HTR-8/SVneo (cell line): ENCODE data around the gene ZDHHC3.
"Not testable (repeated sequence)": the region's sequence is repeated elsewhere in the genome, so short reads cannot be mapped to it uniquely, and the experiment has no call there.

ENCODE experiments used
- DNase-seq: peaks from one replicate; pipeline ENCODE4 v3.0.0; 2011; ENCODE audit warnings: low spot score, mixed read lengths; ENCODE audit not compliant: insufficient read length
- FAIRE-seq: peaks from 2 replicates; lab custom pipeline; 2011; peaks lifted over from hg19 to GRCh38; lab: Jason Lieb, UNC

The ZDHHC3 gene

GRCh38 chr3:44968447-44968858 is 7.5 kb downstream of the ZDHHC3 start:
- DNase-seq: no peak
- FAIRE-seq: no peak

- FAIRE-seq (no peak), DNase-seq (no peak)
Measured at GRCh38 chr3:44966795-44967278, 9.1 kb downstream of the ZDHHC3 start.

- FAIRE-seq (no peak), DNase-seq (no peak)
Measured at GRCh38 chr3:44965165-44965564, 10.8 kb downstream of the ZDHHC3 start.

DNA sequence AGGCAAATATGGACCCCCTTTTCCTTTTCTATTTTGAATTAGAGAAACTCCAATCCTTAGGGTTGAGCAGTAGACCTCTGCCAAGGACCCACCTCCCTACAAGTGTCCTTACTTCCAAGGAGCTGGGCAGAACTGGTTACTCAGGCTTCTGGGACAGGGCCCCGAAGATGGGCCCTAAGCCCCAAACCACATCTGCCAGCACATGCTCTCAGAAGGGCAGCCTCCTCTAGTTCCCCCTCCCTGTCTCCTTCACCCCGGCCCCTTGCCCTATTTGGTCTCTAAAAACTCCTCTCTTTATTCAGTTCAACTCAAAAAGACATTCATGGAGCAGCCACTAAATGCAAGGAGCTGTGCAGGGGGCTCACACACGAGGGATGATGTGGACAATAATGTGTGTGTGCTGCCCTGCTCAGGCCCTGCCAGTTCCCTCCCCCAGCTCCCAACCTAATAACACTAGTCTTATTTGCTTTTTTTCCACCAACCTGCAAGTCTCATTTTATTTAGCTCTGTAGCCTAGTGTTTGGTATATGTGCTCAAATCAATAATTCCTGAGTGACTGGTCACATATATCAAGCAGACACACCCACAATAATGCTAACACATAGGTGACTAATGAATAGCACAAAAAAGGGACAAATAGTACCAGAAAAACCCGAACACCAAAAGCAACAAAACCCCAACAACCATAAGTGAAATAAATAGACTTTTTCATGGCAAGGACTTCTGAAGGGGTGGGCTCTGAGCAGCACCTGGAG is 12.2 kb downstream of the ZDHHC3 start:
- FAIRE-seq (no peak), DNase-seq (no peak)

- DNase-seq (no peak), FAIRE-seq (no peak)
Measured at GRCh38 chr3:44962621-44963393, 13.2 kb downstream of the ZDHHC3 start.

GRCh38 chr3:44961888-44962287 is 14.1 kb downstream of the ZDHHC3 start:
- no peak for DNase-seq
- FAIRE-seq: no peak

GRCh38 chr3:44960387-44961026 is 15.5 kb downstream of the ZDHHC3 start:
- no peak for FAIRE-seq
- DNase-seq: no peak

DNA sequence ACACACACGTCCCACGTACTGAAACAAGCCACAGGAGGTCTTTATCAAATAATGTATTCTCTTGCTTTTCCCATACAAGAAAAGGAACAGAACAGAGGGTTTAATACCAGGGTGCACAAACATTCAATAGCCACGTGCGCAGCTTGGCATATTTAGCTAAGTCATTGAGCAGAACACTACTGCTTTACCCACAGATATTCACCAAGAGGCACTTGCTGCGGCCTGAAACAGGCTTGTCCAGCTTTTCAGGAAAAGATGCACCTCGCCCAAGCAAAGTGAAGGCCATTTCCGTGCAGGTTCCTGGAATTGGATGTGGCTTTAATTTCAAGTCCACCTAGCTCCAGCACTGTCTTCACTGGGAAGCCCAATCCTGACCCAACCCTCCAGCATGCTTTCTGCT is 17.6 kb downstream of the ZDHHC3 start:
- no peak for FAIRE-seq

DNA sequence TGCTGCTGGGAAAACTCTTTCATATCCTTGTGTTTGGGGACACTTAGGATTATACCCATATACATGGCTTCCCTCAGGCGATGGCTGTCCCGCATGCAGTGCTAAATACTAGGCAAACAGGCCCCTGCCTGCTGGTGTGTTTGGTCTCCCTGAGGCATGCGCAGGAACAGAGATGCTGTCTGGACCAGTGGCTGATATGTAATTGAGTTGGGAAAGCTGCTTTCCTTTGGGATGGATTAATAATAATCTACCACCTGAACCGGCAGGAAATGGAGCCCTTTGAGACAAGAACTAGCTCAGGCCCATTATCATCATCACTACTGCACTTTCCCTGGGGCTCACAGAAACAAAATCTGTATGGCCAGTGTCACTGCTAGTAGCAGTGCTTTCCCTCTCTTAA is 18.0 kb downstream of the ZDHHC3 start:
- FAIRE-seq (no peak), DNase-seq (no peak)

More for the DNA sequence above, 17.6 kb downstream of the ZDHHC3 start:
- no peak for DNase-seq

DNA sequence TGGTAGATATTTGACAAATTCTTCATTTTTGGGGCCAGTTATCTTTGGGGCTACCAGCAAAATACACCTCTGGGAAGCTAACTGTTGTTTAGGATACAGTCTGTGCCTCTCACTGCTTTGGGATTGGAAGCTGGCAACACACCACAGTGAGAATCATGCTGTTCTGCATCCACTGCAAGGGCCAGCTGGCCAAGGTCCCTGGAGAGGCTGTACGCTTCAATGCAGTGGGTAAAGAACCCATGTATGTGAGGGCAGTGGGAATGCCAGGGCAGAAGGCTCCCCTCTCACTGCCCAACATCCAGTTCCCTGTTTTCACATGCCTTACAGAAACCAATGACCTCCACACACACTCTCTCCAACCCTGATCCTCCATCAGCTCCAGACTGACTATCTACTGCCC is 20.1 kb downstream of the ZDHHC3 start:
- FAIRE-seq: no peak

DNA sequence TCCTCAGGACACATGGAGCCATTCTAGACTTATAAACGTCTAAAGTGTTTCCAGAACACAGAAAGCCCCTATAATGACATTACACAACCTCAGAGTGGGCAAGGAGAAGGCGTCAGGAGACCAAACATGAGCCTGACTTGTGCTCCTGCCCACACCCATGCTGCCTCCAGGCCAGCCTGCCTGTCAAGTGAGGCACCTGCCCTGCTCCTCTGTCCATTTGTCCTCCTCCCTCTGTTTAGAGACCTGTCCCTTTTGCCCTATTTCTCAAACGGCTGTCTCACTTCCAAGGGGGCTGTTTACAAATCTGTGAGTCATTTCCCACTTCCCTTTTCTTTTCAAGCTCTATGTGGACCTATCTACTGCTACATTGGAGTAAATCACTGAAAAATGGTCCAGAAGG is 21.0 kb downstream of the ZDHHC3 start:
- DNase-seq: no peak
- no peak for FAIRE-seq

More for the DNA sequence above, 20.1 kb downstream of the ZDHHC3 start:
- DNase-seq: no peak

GRCh38 chr3:44954304-44954703 is 21.7 kb downstream of the ZDHHC3 start:
- DNase-seq (no peak), FAIRE-seq (peak; percentile 23)

DNA sequence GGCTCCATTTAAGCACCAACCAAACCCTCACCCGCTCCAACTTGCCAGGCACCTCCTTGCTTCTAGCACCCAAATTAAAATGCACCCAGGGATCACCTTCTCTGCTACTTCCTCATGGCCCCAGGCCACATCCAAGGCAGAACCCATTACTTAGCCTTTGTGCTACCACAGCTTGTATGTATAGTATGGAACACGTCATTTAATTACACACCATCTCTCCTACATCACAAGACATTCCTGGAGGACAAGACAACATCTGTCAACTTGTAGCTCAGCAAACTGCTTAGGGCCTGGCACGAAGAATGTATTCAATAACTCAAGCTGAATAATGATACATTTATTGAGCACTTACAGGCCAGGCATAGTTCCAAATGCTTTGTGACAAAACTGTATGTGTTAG is 23.3 kb downstream of the ZDHHC3 start:
- DNase-seq (no peak), FAIRE-seq (no peak)

GRCh38 chr3:44950275-44950734 is 25.7 kb downstream of the ZDHHC3 start:
- no peak for DNase-seq
- FAIRE-seq: no peak

DNA sequence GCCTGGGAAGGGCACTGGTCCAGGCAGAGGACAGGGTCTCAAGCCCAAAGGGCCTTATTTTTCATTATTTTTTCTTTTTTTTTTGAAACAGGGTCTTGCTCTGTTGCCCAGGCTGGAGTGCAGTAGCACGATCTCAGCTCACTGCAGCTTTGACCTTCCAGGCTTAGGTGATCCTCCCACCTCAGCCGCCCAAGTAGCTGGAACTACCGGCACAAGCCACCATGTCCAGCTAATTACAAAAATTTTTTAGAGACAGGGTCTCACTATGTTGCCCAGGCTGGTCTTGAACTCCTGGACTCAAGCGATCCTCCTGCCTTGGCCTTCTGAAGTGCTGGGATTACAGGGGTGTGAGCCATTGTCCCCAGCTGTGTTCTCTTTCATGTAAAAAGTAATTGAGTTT is 26.2 kb downstream of the ZDHHC3 start:
- FAIRE-seq, DNase-seq: not testable (repeated sequence)

GRCh38 chr3:44948239-44948638 is 27.7 kb downstream of the ZDHHC3 start:
- no peak for FAIRE-seq

GRCh38 chr3:44942202-44942921 is 33.6 kb downstream of the ZDHHC3 start:
- DNase-seq (no peak), FAIRE-seq (no peak)

More at GRCh38 chr3:44948239-44948638, 27.7 kb downstream of the ZDHHC3 start:
- DNase-seq: no peak

GRCh38 chr3:44939581-44940036 is 36.4 kb downstream of the ZDHHC3 start:
- DNase-seq (no peak), FAIRE-seq (no peak)

- DNase-seq: no peak
- FAIRE-seq: no peak
Measured at GRCh38 chr3:44932986-44933944, 42.7 kb downstream of the ZDHHC3 start.
